HG02973 (cell line): ENCODE results near the gene TSPAN4.

Experiments used
- ATAC-seq: cut with Tn5 transposase; IDR thresholded peaks from one replicate; pipeline ENCODE4 v1.9.1; 2021; ENCODE audit warnings: moderate library complexity; ENCODE audit not compliant: unreplicated experiment

The TSPAN4 gene

GRCh38 chr11:905952-906351 lies 63.3 kb downstream of the TSPAN4 start:
- ATAC-seq = no peak

- ATAC-seq = no peak
Measured at GRCh38 chr11:907668-908067, 65.0 kb downstream of the TSPAN4 start.

- no peak for ATAC-seq
Measured at GRCh38 chr11:908273-908672, 65.6 kb downstream of the TSPAN4 start.

DNA sequence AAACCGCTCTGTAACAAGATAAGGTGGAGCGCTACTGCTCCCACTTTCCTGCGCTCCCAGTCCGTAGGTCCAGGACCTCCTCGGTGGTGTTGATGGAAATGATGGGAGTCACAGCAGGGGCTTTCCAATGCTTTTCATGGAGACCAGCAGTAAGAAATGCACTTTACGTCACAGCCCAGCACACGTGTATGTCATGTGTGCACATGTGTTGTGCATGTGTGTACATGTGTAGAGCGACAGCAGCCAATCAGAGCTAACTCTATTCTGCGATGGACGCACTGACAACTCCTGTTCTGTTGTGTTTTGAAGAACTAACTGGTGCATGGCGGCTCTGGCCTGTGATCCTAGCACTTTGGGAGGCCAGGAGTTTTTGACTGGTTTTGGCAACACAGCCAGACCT lies 66.8 kb downstream of the TSPAN4 start:
- ATAC-seq = no peak

GRCh38 chr11:910044-910588 lies 67.5 kb downstream of the TSPAN4 start:
- no peak for ATAC-seq

- ATAC-seq = peak; percentile 76
Measured at GRCh38 chr11:910589-911030, 68.0 kb downstream of the TSPAN4 start, which contains the start of gene CHID1. Gene CHID1, minus strand, starts transcription at chr11:910810. Its CDS starts 5,994 bp downstream, at chr11:904816.

- peak; percentile 35 for ATAC-seq
Measured at GRCh38 chr11:911031-911889, 68.6 kb downstream of the TSPAN4 start.

DNA sequence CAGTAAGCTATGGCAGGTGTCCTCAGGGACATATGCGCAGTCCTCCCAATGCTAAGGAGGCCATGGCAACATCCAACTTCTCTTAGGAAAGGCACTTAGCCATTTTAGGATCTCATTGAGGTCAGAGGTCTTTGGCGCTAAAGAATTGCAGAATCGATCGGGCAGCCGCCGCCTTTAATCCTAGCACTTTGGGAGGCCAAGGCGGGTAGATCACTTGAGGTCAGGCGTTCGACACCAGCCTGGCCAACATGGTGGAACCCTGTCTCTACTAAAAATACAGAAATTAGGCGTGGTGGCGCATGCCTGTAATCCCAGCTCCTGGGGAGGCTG lies 69.2 kb downstream of the TSPAN4 start:
- ATAC-seq = no peak

GRCh38 chr11:912266-912665 lies 69.6 kb downstream of the TSPAN4 start:
- no peak for ATAC-seq

GRCh38 chr11:913043-913442 lies 70.4 kb downstream of the TSPAN4 start:
- no peak for ATAC-seq

- no peak for ATAC-seq
Measured at GRCh38 chr11:914204-914603, 71.6 kb downstream of the TSPAN4 start.

GRCh38 chr11:914747-915501 lies 72.3 kb downstream of the TSPAN4 start:
- no peak for ATAC-seq
